Measurements from ENCODE around the gene GRIK3.
"Not testable (repeated sequence)": the region's sequence is repeated elsewhere in the genome, so short reads cannot be mapped to it uniquely, and the experiment has no call there.

GRIK3 gene

GRCh38 chr1:36768486-36769178, 265.7 kb downstream of the GRIK3 start:
- no peak overlapping the region for H3K4me3 ChIP-seq (ENCODE audit: low read length, poor library complexity, severe bottlenecking)
- no peaks in the 10 kb centered on the region for H3K36me3 ChIP-seq (ENCODE audit: insufficient read depth, low read length)
- H3K9ac ChIP-seq (ENCODE audit: low read depth, low read length, poor library complexity, severe bottlenecking) = no peak overlapping the region
- no peaks in the 10 kb centered on the region for H3K79me2 ChIP-seq (ENCODE audit: insufficient read depth, low read length)
- H3K4me1 ChIP-seq (ENCODE audit: insufficient read depth, low read length, poor library complexity, severe bottlenecking) = no peaks in the 10 kb centered on the region
- no peaks in the 10 kb centered on the region for H3K9me3 ChIP-seq (ENCODE audit: insufficient read depth, low read depth, low read length)
- no peaks in the 10 kb centered on the region for H3K9me2 ChIP-seq (replicated peaks; ENCODE audit: low read depth, low read length)
- TF ChIP-seq EZH2phosphoT487 (IDR thresholded peaks at IDR 0.05; ENCODE audit: borderline replicate concordance) (no peak), CTCF (conservative IDR thresholded peaks at IDR 0.05; ENCODE audit: low read length) (no peak)
- H3K27me3 ChIP-seq (ENCODE audit: insufficient read depth, low read length, poor library complexity, severe bottlenecking) = no peaks in the 10 kb centered on the region
- no peak overlapping the region for H2AFZ ChIP-seq (ENCODE audit: low read length)
- no peak overlapping the region for H3K4me2 ChIP-seq (ENCODE audit: low read depth, low read length, poor library complexity, severe bottlenecking)
- H4K20me1 ChIP-seq (ENCODE audit: insufficient read depth, low read length, poor library complexity, severe bottlenecking) = no peaks in the 10 kb centered on the region
- no peaks in the 10 kb centered on the region for H3F3A ChIP-seq (ENCODE audit: low read depth)

- H3K4me1 ChIP-seq (ENCODE audit: insufficient read depth, low read length, poor library complexity, severe bottlenecking); H3K27me3 ChIP-seq (ENCODE audit: insufficient read depth, low read length, poor library complexity, severe bottlenecking); H3K79me2 ChIP-seq (ENCODE audit: insufficient read depth, low read length); H2AFZ ChIP-seq (ENCODE audit: low read length); H4K20me1 ChIP-seq (ENCODE audit: insufficient read depth, low read length, poor library complexity, severe bottlenecking); H3K4me3 ChIP-seq (ENCODE audit: low read length, poor library complexity, severe bottlenecking); H3K4me2 ChIP-seq (ENCODE audit: low read depth, low read length, poor library complexity, severe bottlenecking); H3K9ac ChIP-seq (ENCODE audit: low read depth, low read length, poor library complexity, severe bottlenecking); H3F3A ChIP-seq (ENCODE audit: low read depth); H3K9me2 ChIP-seq (replicated peaks; ENCODE audit: low read depth, low read length); H3K36me3 ChIP-seq (ENCODE audit: insufficient read depth, low read length); H3K9me3 ChIP-seq (ENCODE audit: insufficient read depth, low read depth, low read length): not testable (repeated sequence)
Measured at GRCh38 chr1:36767429-36767828, 266.9 kb downstream of the GRIK3 start.

GRCh38 chr1:36766481-36766880, 267.8 kb downstream of the GRIK3 start:
- Histone ChIP-seq H3K36me3 (ENCODE audit: insufficient read depth, low read length) (no peaks in the 10 kb centered on the region), H3K79me2 (ENCODE audit: insufficient read depth, low read length) (no peaks in the 10 kb centered on the region), H4K20me1 (ENCODE audit: insufficient read depth, low read length, poor library complexity, severe bottlenecking) (no peaks in the 10 kb centered on the region), H3K9me2 (replicated peaks; ENCODE audit: low read depth, low read length) (no peaks in the 10 kb centered on the region), H3K4me2 (ENCODE audit: low read depth, low read length, poor library complexity, severe bottlenecking) (no peak overlapping the region), H3K4me1 (ENCODE audit: insufficient read depth, low read length, poor library complexity, severe bottlenecking) (no peaks in the 10 kb centered on the region), H3K9ac (ENCODE audit: low read depth, low read length, poor library complexity, severe bottlenecking) (no peak overlapping the region), H3K4me3 (ENCODE audit: low read length, poor library complexity, severe bottlenecking) (no peak overlapping the region), H3K9me3 (ENCODE audit: insufficient read depth, low read depth, low read length) (no peaks in the 10 kb centered on the region), H3F3A (ENCODE audit: low read depth) (no peaks in the 10 kb centered on the region), H2AFZ (ENCODE audit: low read length) (no peak overlapping the region), H3K27me3 (ENCODE audit: insufficient read depth, low read length, poor library complexity, severe bottlenecking) (no peaks in the 10 kb centered on the region)
- TF ChIP-seq CTCF (conservative IDR thresholded peaks at IDR 0.05; ENCODE audit: low read length) (no peak), EZH2phosphoT487 (IDR thresholded peaks at IDR 0.05; ENCODE audit: borderline replicate concordance) (no peak)

GRCh38 chr1:36765785-36766300, 268.5 kb downstream of the GRIK3 start:
- Histone ChIP-seq H3K79me2 (ENCODE audit: insufficient read depth, low read length) (no peaks in the 10 kb centered on the region), H4K20me1 (ENCODE audit: insufficient read depth, low read length, poor library complexity, severe bottlenecking) (no peaks in the 10 kb centered on the region), H3K4me1 (ENCODE audit: insufficient read depth, low read length, poor library complexity, severe bottlenecking) (peaks cover 4% of the 10 kb centered on the region), H3K27me3 (ENCODE audit: insufficient read depth, low read length, poor library complexity, severe bottlenecking) (no peaks in the 10 kb centered on the region), H3K9me3 (ENCODE audit: insufficient read depth, low read depth, low read length) (no peaks in the 10 kb centered on the region), H3K9ac (ENCODE audit: low read depth, low read length, poor library complexity, severe bottlenecking) (no peak overlapping the region), H3K36me3 (ENCODE audit: insufficient read depth, low read length) (no peaks in the 10 kb centered on the region), H3F3A (ENCODE audit: low read depth) (no peaks in the 10 kb centered on the region), H2AFZ (ENCODE audit: low read length) (no peak overlapping the region), H3K4me3 (ENCODE audit: low read length, poor library complexity, severe bottlenecking) (no peak overlapping the region), H3K4me2 (ENCODE audit: low read depth, low read length, poor library complexity, severe bottlenecking) (no peak overlapping the region), H3K9me2 (replicated peaks; ENCODE audit: low read depth, low read length) (no peaks in the 10 kb centered on the region)
- TF ChIP-seq EZH2phosphoT487 (IDR thresholded peaks at IDR 0.05; ENCODE audit: borderline replicate concordance) (no peak), CTCF (conservative IDR thresholded peaks at IDR 0.05; ENCODE audit: low read length) (no peak)

All from Loucy (cell line).